SIG-M5 (cell line): ENCODE results near the gene NPY5R.

Source experiments
- DNase-seq: peaks from one replicate; lab custom pipeline; 2025; lab: John Stamatoyannopoulos, UW

The NPY5R gene

GRCh38 chr4:163384926-163385325 lies 41.2 kb downstream of the NPY5R start:
- no peak for DNase-seq

- no peak for DNase-seq
Observed at GRCh38 chr4:163385466-163385865, 41.8 kb downstream of the NPY5R start.

GRCh38 chr4:163391756-163392155 lies 48.1 kb downstream of the NPY5R start:
- DNase-seq = no peak

- DNase-seq = no peak
Observed at GRCh38 chr4:163392328-163392727, 48.6 kb downstream of the NPY5R start.

- DNase-seq = no peak
Observed at GRCh38 chr4:163393471-163393870, 49.8 kb downstream of the NPY5R start.

- no peak for DNase-seq
Observed at GRCh38 chr4:163395055-163395454, 51.4 kb downstream of the NPY5R start.

GRCh38 chr4:163395758-163396157 lies 52.1 kb downstream of the NPY5R start:
- no peak for DNase-seq

- DNase-seq = no peak
Observed at GRCh38 chr4:163398238-163398637, 54.5 kb downstream of the NPY5R start.

GRCh38 chr4:163400911-163401310 lies 57.2 kb downstream of the NPY5R start:
- no peak for DNase-seq
